HG03196 (cell line): ENCODE results near the gene KAZN.

Experiments used
- ATAC-seq: cut with Tn5 transposase; IDR thresholded peaks from one replicate; pipeline ENCODE4 v1.9.1; 2021; ENCODE audit not compliant: unreplicated experiment

KAZN gene

GRCh38 chr1:14739082-14739832, 140.8 kb downstream of the KAZN start:
- no peak for ATAC-seq

- no peak for ATAC-seq
These were observed 141.5 kb downstream of the KAZN start for GRCh38 chr1:14740016-14740415.

GRCh38 chr1:14741082-14741481, 142.6 kb downstream of the KAZN start:
- no peak for ATAC-seq

- ATAC-seq: no peak
These were observed 143.0 kb downstream of the KAZN start for GRCh38 chr1:14741532-14741931.

GRCh38 chr1:14742181-14742980, 143.9 kb downstream of the KAZN start:
- ATAC-seq: no peak

- ATAC-seq: no peak
These were observed 144.9 kb downstream of the KAZN start for GRCh38 chr1:14743368-14743767.

GRCh38 chr1:14745001-14745720, 146.7 kb downstream of the KAZN start:
- ATAC-seq: no peak

- ATAC-seq: no peak
These were observed 147.3 kb downstream of the KAZN start for GRCh38 chr1:14745789-14746188.

- no peak for ATAC-seq
These were observed 147.9 kb downstream of the KAZN start for GRCh38 chr1:14746393-14746792.

- no peak for ATAC-seq
These were observed 149.7 kb downstream of the KAZN start for GRCh38 chr1:14748151-14748550.

- ATAC-seq: no peak
These were observed 150.5 kb downstream of the KAZN start for GRCh38 chr1:14748977-14749376.

- no peak for ATAC-seq
These were observed 152.0 kb downstream of the KAZN start for GRCh38 chr1:14750490-14750889.

- ATAC-seq: no peak
These were observed 157.2 kb downstream of the KAZN start for GRCh38 chr1:14755518-14756252.

GRCh38 chr1:14756589-14757285, 158.3 kb downstream of the KAZN start:
- ATAC-seq: no peak

- no peak for ATAC-seq
These were observed 158.8 kb downstream of the KAZN start for GRCh38 chr1:14757286-14757625.

GRCh38 chr1:14759042-14759818, 160.7 kb downstream of the KAZN start:
- ATAC-seq: no peak

- ATAC-seq: no peak
These were observed 161.4 kb downstream of the KAZN start for GRCh38 chr1:14759843-14760242.

- ATAC-seq: no peak
These were observed 162.3 kb downstream of the KAZN start for GRCh38 chr1:14760780-14761179.

GRCh38 chr1:14761291-14762153, 163.0 kb downstream of the KAZN start:
- ATAC-seq: no peak
